K562 (cell line): Measurements from ENCODE around the gene FLOT2. TPM values are rescaled to one million over a fixed set of nuclear protein-coding genes. Genes with fewer than 3 reads are reported as not detected.

Experiments used
- CBFA2T3 ChIP-seq: fragments of 450-650 bp; IDR thresholded peaks from 2 replicates; pipeline ENCODE4 v1.6.1; 2017
- CHD4 ChIP-seq: fragments of 200-600 bp; sonication (generic); IDR thresholded peaks from 3 replicates; pipeline ENCODE4 v1.6.1; 2012; ENCODE audit warnings: low read depth, mild to moderate bottlenecking, mixed read lengths, low read length, inconsistent platforms; ENCODE audit not compliant: insufficient read depth, insufficient replicate concordance, poor library complexity, severe bottlenecking
- ESRRA ChIP-seq: fragments of 450-650 bp; IDR thresholded peaks from 2 replicates; pipeline ENCODE4 v1.6.1; 2014; ENCODE audit warnings: low read depth, mild to moderate bottlenecking, moderate library complexity, borderline replicate concordance
- FIP1L1 ChIP-seq: fragments of 200-400 bp; formaldehyde crosslinking; IDR thresholded peaks from 2 replicates; pipeline ENCODE4 v1.6.1; 2018; ENCODE audit warnings: mild to moderate bottlenecking, low read depth, low read length; ENCODE audit not compliant: poor library complexity, severe bottlenecking
- HMG20B ChIP-seq: fragments of 250-450 bp; sonication (Bioruptor Pico); IDR thresholded peaks from 2 replicates; pipeline ENCODE4 v1.5.0; 2021; ENCODE audit warnings: mild to moderate bottlenecking
- PHF21A ChIP-seq: fragments of 450-650 bp; IDR thresholded peaks from 2 replicates; pipeline ENCODE4 v1.6.1; 2017; ENCODE audit warnings: low read depth, borderline replicate concordance
- PTTG1 ChIP-seq: fragments of 450-650 bp; IDR thresholded peaks from 2 replicates; pipeline ENCODE4 v1.6.1; 2016; ENCODE audit warnings: low read depth, mild to moderate bottlenecking, missing genetic modification characterization, missing compliant biosample characterization
- SFPQ ChIP-seq: fragments of 200-400 bp; formaldehyde crosslinking; IDR thresholded peaks from 2 replicates; pipeline ENCODE4 v1.6.1; 2017; ENCODE audit warnings: mild to moderate bottlenecking, low read depth, low read length, moderate library complexity
- SMARCA5 ChIP-seq: fragments of 450-650 bp; IDR thresholded peaks from 2 replicates; pipeline ENCODE4 v1.6.1; 2016
- ZBTB17 ChIP-seq: fragments of 450-650 bp; formaldehyde crosslinking; IDR thresholded peaks from 2 replicates; pipeline ENCODE4 v1.4.0; 2020; ENCODE audit warnings: mild to moderate bottlenecking
- ZBTB2 ChIP-seq: fragments of 450-650 bp; IDR thresholded peaks from 2 replicates; pipeline ENCODE4 v1.6.1; 2016; ENCODE audit warnings: antibody characterized with exemption
- ZBTB7A ChIP-seq: IDR thresholded peaks from 2 replicates; pipeline ENCODE4 v1.6.1; 2011; ENCODE audit warnings: low read depth, mild to moderate bottlenecking, low read length, moderate library complexity, borderline replicate concordance; ENCODE audit not compliant: control insufficient read depth
- ZNF165 ChIP-seq: fragments of 250-450 bp; sonication (Bioruptor Pico); IDR thresholded peaks from 2 replicates; pipeline ENCODE4 v1.4.0; 2020; ENCODE audit warnings: borderline replicate concordance
- ZNF311 ChIP-seq: fragments of 250-450 bp; sonication (Bioruptor Pico); IDR thresholded peaks from 2 replicates; pipeline ENCODE4 v1.4.0; 2020; ENCODE audit warnings: mild to moderate bottlenecking, moderate library complexity
- ZNF57 ChIP-seq: fragments of 450-650 bp; formaldehyde crosslinking; IDR thresholded peaks from 2 replicates; pipeline ENCODE4 v1.4.0; 2020; ENCODE audit warnings: mild to moderate bottlenecking, moderate library complexity
- ZSCAN32 ChIP-seq: fragments of 450-650 bp; formaldehyde crosslinking; IDR thresholded peaks from 2 replicates; pipeline ENCODE4 v1.4.0; 2020; ENCODE audit warnings: mild to moderate bottlenecking, moderate library complexity
- ZZZ3 ChIP-seq: fragments of 450-650 bp; IDR thresholded peaks from 2 replicates; pipeline ENCODE4 v1.6.1; 2016; ENCODE audit warnings: antibody characterized with exemption, mild to moderate bottlenecking, moderate library complexity
- polyA plus RNA-seq, 8 experiments: library from polyadenylated mRNA; depleted of rRNA in 4 of 8; stranded (reverse) in 5 of 8; unstranded in 3 of 8; fragments of >200 nt; fragmentation: Nextera tagmentation in 2 of 8; fragmentation: Illumina TruSeq in 1 of 8; extraction: Ambion mirVana in 2 of 8; extraction: Trizol in 1 of 8; gene quantifications; 2 replicates each; pipeline versions ENCODE4 v1.2.1 to v1.2.3, GENCODE V29; 2011 to 2014; ENCODE audit warnings: inconsistent platforms in 1 of 8, missing spikeins in 1 of 8
- total RNA-seq, 7 experiments: library from RNA; depleted of rRNA in 6 of 7; stranded (reverse); fragments of >200 nt in 6 of 7; fragmentation: Illumina TruSeq in 2 of 7; extraction: Trizol in 2 of 7; gene quantifications; 2 replicates each; pipeline versions ENCODE4 v1.2.1 to v1.2.3, GENCODE V29; 2011 to 2021; ENCODE audit warnings: low replicate concordance in 1 of 7
- TF ChIP-seq, protein P1 (sequence below), 2 experiments: IDR thresholded peaks; 2 replicates each; pipeline ENCODE4 v1.6.1; 2012; ENCODE audit warnings: improper control_type of control experiment in 2 of 2, low read depth in 2 of 2, low read length in 2 of 2, borderline replicate concordance in 1 of 2
- TF ChIP-seq, protein P2 (sequence below): fragments of 150-350 bp; IDR thresholded peaks from 2 replicates; pipeline ENCODE4 v1.6.1; 2014; ENCODE audit warnings: low read depth, mild to moderate bottlenecking, low read length, borderline replicate concordance

The FLOT2 gene
- total and polyA plus RNA-seq, 9 of the 15 experiments (the other 6 are each of a cell fraction or from before 2014, with no cell fraction given), result 17.5 to 138 (median 41.7) TPM

DNA sequence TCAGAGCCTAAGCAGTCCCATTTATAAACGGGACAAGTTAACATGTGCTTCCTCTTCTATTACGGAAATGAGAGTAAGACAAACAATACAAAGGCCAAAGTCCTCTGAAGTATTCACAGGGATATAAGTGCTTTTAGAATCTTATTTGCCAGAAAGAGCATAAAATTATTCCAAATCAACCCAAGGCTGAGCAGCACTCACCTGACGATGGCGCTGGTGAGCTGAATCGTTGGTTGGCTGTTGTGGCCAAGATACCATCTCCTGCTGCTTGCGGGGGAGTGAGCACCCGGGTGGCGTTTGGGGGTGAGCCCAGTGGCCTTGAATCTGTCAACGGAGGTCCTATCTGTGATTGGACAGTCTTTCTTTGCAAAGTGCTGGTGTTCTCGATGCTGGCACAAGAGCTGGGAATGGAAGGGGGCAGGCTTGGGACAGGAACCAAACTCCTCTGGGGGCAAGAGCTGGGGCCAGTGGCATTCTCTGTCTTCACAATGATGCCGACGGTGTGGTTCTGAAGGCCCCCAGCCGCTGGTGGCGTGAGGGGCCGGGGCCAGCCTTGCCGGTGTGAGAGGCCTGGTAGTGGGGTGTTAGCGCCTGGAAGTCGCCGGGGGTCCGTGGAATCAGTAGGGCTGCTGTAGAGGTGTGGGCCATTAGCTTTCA is 14.9 kb upstream of the FLOT2 start (continued):
- TF ChIP-seq ZZZ3, result no peak
- peak; percentile 45 for TF ChIP-seq CHD4
- TF ChIP-seq, protein P1, sequence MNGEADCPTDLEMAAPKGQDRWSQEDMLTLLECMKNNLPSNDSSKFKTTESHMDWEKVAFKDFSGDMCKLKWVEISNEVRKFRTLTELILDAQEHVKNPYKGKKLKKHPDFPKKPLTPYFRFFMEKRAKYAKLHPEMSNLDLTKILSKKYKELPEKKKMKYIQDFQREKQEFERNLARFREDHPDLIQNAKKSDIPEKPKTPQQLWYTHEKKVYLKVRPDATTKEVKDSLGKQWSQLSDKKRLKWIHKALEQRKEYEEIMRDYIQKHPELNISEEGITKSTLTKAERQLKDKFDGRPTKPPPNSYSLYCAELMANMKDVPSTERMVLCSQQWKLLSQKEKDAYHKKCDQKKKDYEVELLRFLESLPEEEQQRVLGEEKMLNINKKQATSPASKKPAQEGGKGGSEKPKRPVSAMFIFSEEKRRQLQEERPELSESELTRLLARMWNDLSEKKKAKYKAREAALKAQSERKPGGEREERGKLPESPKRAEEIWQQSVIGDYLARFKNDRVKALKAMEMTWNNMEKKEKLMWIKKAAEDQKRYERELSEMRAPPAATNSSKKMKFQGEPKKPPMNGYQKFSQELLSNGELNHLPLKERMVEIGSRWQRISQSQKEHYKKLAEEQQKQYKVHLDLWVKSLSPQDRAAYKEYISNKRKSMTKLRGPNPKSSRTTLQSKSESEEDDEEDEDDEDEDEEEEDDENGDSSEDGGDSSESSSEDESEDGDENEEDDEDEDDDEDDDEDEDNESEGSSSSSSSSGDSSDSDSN (IDR thresholded peaks at IDR 0.05; ENCODE audit: borderline replicate concordance in 1 of 2, low read depth in 2 of 2, low read length in 2 of 2), result no peak
- TF ChIP-seq ZBTB17 (CRISPR knock-in tag), result no peak
- TF ChIP-seq ZBTB2, result peak; percentile 79; the same call in 1 of the 2 replicates
- peak; percentile 87 for TF ChIP-seq CBFA2T3
- TF ChIP-seq SMARCA5, result 0 out of 2 replicates have a peak, but pooled peaks have one; percentile 44
- TF ChIP-seq ZNF165 (CRISPR knock-in tag), result no peak
- TF ChIP-seq, protein P2, sequence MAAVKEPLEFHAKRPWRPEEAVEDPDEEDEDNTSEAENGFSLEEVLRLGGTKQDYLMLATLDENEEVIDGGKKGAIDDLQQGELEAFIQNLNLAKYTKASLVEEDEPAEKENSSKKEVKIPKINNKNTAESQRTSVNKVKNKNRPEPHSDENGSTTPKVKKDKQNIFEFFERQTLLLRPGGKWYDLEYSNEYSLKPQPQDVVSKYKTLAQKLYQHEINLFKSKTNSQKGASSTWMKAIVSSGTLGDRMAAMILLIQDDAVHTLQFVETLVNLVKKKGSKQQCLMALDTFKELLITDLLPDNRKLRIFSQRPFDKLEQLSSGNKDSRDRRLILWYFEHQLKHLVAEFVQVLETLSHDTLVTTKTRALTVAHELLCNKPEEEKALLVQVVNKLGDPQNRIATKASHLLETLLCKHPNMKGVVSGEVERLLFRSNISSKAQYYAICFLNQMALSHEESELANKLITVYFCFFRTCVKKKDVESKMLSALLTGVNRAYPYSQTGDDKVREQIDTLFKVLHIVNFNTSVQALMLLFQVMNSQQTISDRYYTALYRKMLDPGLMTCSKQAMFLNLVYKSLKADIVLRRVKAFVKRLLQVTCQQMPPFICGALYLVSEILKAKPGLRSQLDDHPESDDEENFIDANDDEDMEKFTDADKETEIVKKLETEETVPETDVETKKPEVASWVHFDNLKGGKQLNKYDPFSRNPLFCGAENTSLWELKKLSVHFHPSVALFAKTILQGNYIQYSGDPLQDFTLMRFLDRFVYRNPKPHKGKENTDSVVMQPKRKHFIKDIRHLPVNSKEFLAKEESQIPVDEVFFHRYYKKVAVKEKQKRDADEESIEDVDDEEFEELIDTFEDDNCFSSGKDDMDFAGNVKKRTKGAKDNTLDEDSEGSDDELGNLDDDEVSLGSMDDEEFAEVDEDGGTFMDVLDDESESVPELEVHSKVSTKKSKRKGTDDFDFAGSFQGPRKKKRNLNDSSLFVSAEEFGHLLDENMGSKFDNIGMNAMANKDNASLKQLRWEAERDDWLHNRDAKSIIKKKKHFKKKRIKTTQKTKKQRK, result no peak
- no peak for TF ChIP-seq HMG20B (CRISPR knock-in tag)
- no peak for TF ChIP-seq ZNF311 (CRISPR knock-in tag)
- TF ChIP-seq ZBTB7A, result 0 out of 2 replicates have a peak, but pooled peaks have one; percentile 30
- no peak for TF ChIP-seq ZSCAN32 (CRISPR knock-in tag)
- no peak for TF ChIP-seq ZNF57 (CRISPR knock-in tag)
- TF ChIP-seq FIP1L1, result no peak
- no peak for TF ChIP-seq PHF21A
- no peak for TF ChIP-seq PTTG1 (tag)
- TF ChIP-seq SFPQ, result no peak
- peak; percentile 62; the same call in 1 of the 2 replicates for TF ChIP-seq ESRRA
